Sigmoid colon (tissue), 7 donors: ENCODE measurements around the gene ABHD10. TPM values are rescaled to one million over a fixed set of nuclear protein-coding genes. Genes with fewer than 3 reads are reported as not detected.
"Not testable (repeated sequence)": the region's sequence is repeated elsewhere in the genome, so short reads cannot be mapped to it uniquely, and the experiment has no call there.

Experiments used
- DNase-seq: peaks from one replicate; pipeline ENCODE4 v3.0.0-alpha.2; 2019
- H3K27ac ChIP-seq, 4 donors: fragments of 200-600 bp; sonication (generic); one replicate each; pipeline ENCODE4 v1.5.1; 2016 to 2019; ENCODE audit warnings: mild to moderate bottlenecking in 1 of 4
- H3K27me3 ChIP-seq, 3 donors: fragments of 200-600 bp; sonication (generic); one replicate each; pipeline ENCODE4 v1.5.1; 2019; ENCODE audit warnings: mild to moderate bottlenecking in 1 of 3
- H3K36me3 ChIP-seq, 4 donors: fragments of 200-600 bp; sonication (generic); one replicate each; pipeline ENCODE4 v1.5.1; 2016 to 2019
- H3K4me1 ChIP-seq, 4 donors: fragments of 200-600 bp; sonication (generic); one replicate each; pipeline ENCODE4 v1.5.1; 2017 to 2019
- H3K4me3 ChIP-seq, 4 donors: fragments of 200-600 bp; sonication (generic); one replicate each; pipeline ENCODE4 v1.5.1; 2017 to 2019; ENCODE audit warnings: mild to moderate bottlenecking in 2 of 4, moderate library complexity in 1 of 4
- H3K9me3 ChIP-seq, 4 donors: fragments of 200-600 bp in 3 of 4; sonication (generic) in 3 of 4; one replicate each; pipeline versions ENCODE4 v1.5.1 to v1.6.1; 2013 to 2019
- EP300 ChIP-seq, 4 donors: sonication (generic); formaldehyde crosslinking; IDR thresholded peaks; one replicate each; pipeline ENCODE4 v1.6.1; 2017; ENCODE audit warnings: antibody characterized with exemption in 4 of 4
- POLR2A ChIP-seq, 2 donors: fragments of 450-650 bp; IDR thresholded peaks; one replicate each; pipeline ENCODE4 v1.6.1; 2016; ENCODE audit warnings: antibody characterized with exemption in 2 of 2, mild to moderate bottlenecking in 2 of 2, moderate library complexity in 2 of 2
- POLR2AphosphoS5 ChIP-seq, 4 donors: sonication (generic); formaldehyde crosslinking; IDR thresholded peaks; one replicate each; pipeline ENCODE4 v1.6.1; 2017; ENCODE audit warnings: antibody characterized with exemption in 4 of 4
- WGBS, 2 donors: extraction: QIAGEN DNeasy Blood & Tissue Kit; methylation state at CpG; one replicate each; pipeline ENCODE4 v1.1.7; 2013; 5-methylcytosine and 5-hydroxymethylcytosine counted together
- intact Hi-C: fragments of 100-400 bp; cut with DNase I; formaldehyde crosslinking; loops from one replicate; pipeline ENCODE4 v1.15.1; 2023
- polyA plus RNA-seq, 3 donors: library from polyadenylated mRNA; stranded (reverse); fragments of 200-250 nt; gene quantifications; one replicate each; pipeline ENCODE4 v1.2.3, GENCODE V29; 2013
- total RNA-seq, 4 donors: library from RNA; depleted of rRNA; stranded (reverse); fragments of >200 nt; gene quantifications; one replicate each; pipeline ENCODE4 v1.1.0, GENCODE V29; 2016
- TF ChIP-seq, protein P1 (sequence below), 4 experiments: fragments of 450-650 bp in 3 of 4; fragments of 200-600 bp in 1 of 4; IDR thresholded peaks; one replicate each; pipeline ENCODE4 v1.5.1; 2016 to 2019; ENCODE audit warnings: antibody characterized with exemption in 4 of 4, mild to moderate bottlenecking in 3 of 4, moderate library complexity in 2 of 4
- donor health status: healthy with polysubstance abuse.
- donor health status: Bipolar disorder and iron deficiency.
- donor health status: healthy.

The ABHD10 gene
- total and polyA plus RNA-seq, 7 donors: 13.3 to 28.3 (median 18.3) TPM

DNA sequence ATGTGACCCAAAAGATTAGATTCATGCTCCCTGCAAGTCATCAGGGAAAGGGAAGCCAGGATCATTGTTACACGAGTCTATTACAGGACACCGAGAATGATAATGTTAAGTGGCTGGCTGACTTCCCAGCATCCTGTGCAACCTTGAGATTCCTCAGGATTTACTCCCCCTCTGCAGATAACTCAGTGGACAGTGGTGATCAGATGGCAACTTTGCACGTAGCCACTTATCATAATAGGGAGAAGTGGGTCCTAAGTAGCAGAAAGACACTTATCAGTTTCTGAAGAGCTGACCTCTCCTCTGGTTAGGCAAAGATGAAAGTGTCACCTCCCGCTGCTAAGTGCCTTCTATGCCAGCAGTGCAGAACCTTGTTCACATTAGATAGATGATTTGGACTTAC lies 49.0 kb downstream of the ABHD10 start:
- Histone ChIP-seq H3K4me3 (no peak overlapping the region), H3K27me3 (no peaks in the 10 kb centered on the region), H3K9me3 (no peaks in the 10 kb centered on the region), H3K36me3 (no peaks in the 10 kb centered on the region), H3K4me1 (no peaks in the 10 kb centered on the region), H3K27ac (no peak overlapping the region)
- DNase-seq: no peak
- TF ChIP-seq, protein P1, sequence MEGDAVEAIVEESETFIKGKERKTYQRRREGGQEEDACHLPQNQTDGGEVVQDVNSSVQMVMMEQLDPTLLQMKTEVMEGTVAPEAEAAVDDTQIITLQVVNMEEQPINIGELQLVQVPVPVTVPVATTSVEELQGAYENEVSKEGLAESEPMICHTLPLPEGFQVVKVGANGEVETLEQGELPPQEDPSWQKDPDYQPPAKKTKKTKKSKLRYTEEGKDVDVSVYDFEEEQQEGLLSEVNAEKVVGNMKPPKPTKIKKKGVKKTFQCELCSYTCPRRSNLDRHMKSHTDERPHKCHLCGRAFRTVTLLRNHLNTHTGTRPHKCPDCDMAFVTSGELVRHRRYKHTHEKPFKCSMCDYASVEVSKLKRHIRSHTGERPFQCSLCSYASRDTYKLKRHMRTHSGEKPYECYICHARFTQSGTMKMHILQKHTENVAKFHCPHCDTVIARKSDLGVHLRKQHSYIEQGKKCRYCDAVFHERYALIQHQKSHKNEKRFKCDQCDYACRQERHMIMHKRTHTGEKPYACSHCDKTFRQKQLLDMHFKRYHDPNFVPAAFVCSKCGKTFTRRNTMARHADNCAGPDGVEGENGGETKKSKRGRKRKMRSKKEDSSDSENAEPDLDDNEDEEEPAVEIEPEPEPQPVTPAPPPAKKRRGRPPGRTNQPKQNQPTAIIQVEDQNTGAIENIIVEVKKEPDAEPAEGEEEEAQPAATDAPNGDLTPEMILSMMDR (IDR thresholded peaks at IDR 0.05): no peak
- no peak for TF ChIP-seq EP300 (IDR thresholded peaks at IDR 0.05)
- TF ChIP-seq POLR2A (IDR thresholded peaks at IDR 0.05): no peak
- TF ChIP-seq POLR2AphosphoS5 (IDR thresholded peaks at IDR 0.05): no peak
- 82 to 84% methylated on average over 4 of the region's 4 CpGs for WGBS, 2 donors
- intact Hi-C loops: no loop called here

DNA sequence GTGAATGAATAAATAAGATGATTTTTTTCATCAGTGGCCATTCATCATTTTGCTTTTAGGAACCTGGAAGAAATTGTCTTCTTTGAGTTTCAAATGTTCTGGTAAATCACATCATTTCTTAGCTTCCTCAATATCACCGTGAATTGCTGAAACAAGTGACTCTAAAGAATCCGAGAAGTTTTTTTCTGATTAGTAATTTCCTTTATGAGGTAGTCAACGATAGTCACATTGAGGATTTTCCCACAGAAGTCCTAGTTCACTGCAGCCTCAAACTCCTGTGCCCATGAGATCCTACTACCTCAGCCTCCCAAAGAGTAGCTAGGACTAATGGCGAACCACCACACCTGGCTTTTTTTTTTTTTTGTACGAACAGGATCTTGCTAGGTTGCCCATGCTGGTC lies 52.1 kb downstream of the ABHD10 start:
- Histone ChIP-seq H3K4me1 (no peaks in the 10 kb centered on the region), H3K27me3 (no peaks in the 10 kb centered on the region), H3K36me3 (no peaks in the 10 kb centered on the region), H3K27ac (no peak overlapping the region), H3K4me3 (no peak overlapping the region), H3K9me3 (no peaks in the 10 kb centered on the region)
- WGBS, 2 donors: 95 to 96% methylated on average over 5 of the region's 5 CpGs
- no peak for TF ChIP-seq POLR2A (IDR thresholded peaks at IDR 0.05)
- no peak for TF ChIP-seq EP300 (IDR thresholded peaks at IDR 0.05)
- no peak for DNase-seq
- intact Hi-C loops: no loop called here

DNA sequence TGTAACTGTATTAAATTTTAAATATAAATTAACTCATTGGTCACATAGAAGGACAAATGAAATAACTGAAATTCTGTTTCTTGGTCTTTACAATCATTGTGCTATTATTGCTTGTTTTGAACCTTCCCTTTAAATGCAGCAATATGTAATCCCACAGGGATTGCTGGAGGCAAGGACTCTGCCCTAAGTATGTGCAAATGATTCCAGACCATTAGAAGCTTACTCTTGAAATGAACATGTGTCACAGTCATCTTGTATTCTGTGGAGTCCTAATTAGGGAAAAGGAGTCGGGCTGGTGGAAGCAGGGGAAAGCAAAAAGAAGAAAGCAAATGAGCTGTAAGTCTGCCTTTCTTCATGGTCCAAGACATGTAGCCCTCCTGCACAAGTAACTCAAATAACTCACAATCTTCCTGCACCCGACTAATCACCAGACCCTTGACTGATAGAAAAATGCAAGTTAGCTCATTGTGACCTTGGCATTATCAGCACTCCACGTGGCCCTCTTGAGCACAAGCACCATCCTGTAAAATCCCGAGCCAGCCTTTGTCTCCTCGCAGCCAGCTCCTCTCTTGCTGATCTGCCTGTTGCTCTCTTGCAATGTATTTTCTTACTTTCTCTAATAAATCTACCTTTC lies 53.4 kb downstream of the ABHD10 start:
- Histone ChIP-seq H3K36me3 (no peaks in the 10 kb centered on the region), H3K27ac (no peak overlapping the region), H3K4me3 (no peak overlapping the region), H3K27me3 (no peaks in the 10 kb centered on the region), H3K9me3 (no peaks in the 10 kb centered on the region), H3K4me1 (no peaks in the 10 kb centered on the region)
- 81 to 84% methylated on average over 5 of the region's 5 CpGs for WGBS, 2 donors
- DNase-seq: no peak
- intact Hi-C loops: no loop called here
- TF ChIP-seq EP300 (IDR thresholded peaks at IDR 0.05) (no peak), POLR2A (IDR thresholded peaks at IDR 0.05) (no peak), POLR2AphosphoS5 (IDR thresholded peaks at IDR 0.05) (no peak)
- TF ChIP-seq, protein P1 (IDR thresholded peaks at IDR 0.05): no peak

DNA sequence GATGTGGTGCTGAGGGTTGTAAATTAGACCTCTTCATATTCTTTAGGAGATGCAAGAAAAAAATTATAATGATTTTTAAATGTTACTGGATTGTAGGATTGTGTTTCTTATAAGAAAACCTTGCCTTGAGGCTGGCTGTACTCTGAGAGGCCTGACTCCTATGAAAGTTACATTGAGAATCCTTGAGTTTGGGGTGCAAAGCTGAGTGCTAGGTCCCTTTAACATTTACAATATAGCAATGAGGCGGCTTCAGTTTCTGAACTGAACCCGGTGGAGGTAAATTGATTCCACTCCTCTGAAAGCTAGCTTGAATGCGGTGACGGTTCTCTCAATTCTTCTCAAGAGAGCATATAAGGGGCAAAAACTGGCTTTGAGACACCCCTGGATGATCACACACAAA lies 55.6 kb downstream of the ABHD10 start, which contains the start of gene TMPRSS7:
Gene TMPRSS7, plus strand, starts transcription at position 301 of the 400 bp plus-strand sequence. CDS start 110 bp downstream, outside the sequence.
- intact Hi-C loops: no loop called here
- WGBS, 2 donors: 94 to 97% methylated on average over 4 of the region's 4 CpGs
- TF ChIP-seq EP300 (IDR thresholded peaks at IDR 0.05) (no peak), POLR2A (IDR thresholded peaks at IDR 0.05) (no peak), POLR2AphosphoS5 (IDR thresholded peaks at IDR 0.05) (no peak)
- TF ChIP-seq, protein P1 (IDR thresholded peaks at IDR 0.05): no peak
- H3K27ac ChIP-seq: no peak within 1 kb of the TSS
- H3K9me3 ChIP-seq: no peaks in the 10 kb centered on the region
- H3K27me3 ChIP-seq: no peaks in the 10 kb centered on the region
- no peaks in the 10 kb centered on the region for H3K36me3 ChIP-seq
- no peak within 1 kb of the TSS for H3K4me3 ChIP-seq
- no peak for DNase-seq
- H3K4me1 ChIP-seq: no peaks in the 10 kb centered on the region

DNA sequence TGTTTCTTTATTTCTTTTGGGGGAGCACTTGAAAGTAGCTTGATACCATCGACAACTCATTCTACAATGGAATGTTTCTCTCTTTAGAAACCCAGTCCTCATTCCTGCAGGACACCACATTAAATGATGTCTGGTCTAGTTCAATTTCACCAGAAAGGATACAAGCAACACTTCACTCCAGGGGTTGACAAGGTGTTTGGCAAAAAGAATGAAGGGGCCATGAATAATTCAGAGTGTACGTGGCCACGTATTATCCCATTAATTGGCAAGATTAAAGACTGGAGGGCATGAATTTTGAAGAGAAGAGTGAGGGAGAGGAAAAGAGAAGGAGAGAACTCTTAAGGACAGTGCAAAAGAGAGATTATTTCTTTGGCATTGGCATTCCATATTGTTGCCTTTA lies 56.4 kb downstream of the ABHD10 start:
- Histone ChIP-seq H3K4me3 (no peak overlapping the region), H3K36me3 (no peaks in the 10 kb centered on the region), H3K9me3 (no peaks in the 10 kb centered on the region), H3K27me3 (no peaks in the 10 kb centered on the region), H3K27ac (no peak overlapping the region), H3K4me1 (no peaks in the 10 kb centered on the region)
- no peak for TF ChIP-seq POLR2A (IDR thresholded peaks at IDR 0.05)
- no peak for TF ChIP-seq EP300 (IDR thresholded peaks at IDR 0.05)
- no peak for TF ChIP-seq POLR2AphosphoS5 (IDR thresholded peaks at IDR 0.05)
- TF ChIP-seq, protein P1 (IDR thresholded peaks at IDR 0.05): no peak
- DNase-seq: no peak
- intact Hi-C loops: no loop called here
- 74 to 92% methylated on average over 3 of the region's 3 CpGs for WGBS, 2 donors

DNA sequence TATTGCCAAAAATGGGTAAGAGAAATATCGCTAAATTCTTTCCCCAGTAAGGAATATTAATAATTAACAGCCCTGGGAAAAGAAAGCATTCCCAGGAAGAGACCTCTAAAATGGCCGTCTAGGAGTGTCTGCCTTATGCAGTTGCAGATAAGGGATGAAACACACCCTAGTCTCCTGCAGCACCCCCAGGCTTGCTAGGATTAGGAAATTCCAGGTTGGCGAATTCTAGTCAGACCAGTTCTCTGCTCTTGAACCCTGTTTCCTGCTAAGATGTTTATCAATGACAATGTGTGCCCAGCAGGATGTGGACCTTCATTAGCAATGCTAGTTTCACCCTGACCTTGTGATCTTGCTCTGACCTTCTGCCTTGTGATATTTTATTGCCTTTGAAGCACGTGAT lies 58.4 kb downstream of the ABHD10 start:
- 57 to 83% methylated on average over 4 of the region's 4 CpGs for WGBS, 2 donors
- H3K9me3 ChIP-seq, H3K4me3 ChIP-seq, intact Hi-C loops, H3K4me1 ChIP-seq, H3K36me3 ChIP-seq, DNase-seq, H3K27me3 ChIP-seq, H3K27ac ChIP-seq: not testable (repeated sequence)
